ENCODE data around the gene IFNAR1.

IFNAR1 gene

DNA sequence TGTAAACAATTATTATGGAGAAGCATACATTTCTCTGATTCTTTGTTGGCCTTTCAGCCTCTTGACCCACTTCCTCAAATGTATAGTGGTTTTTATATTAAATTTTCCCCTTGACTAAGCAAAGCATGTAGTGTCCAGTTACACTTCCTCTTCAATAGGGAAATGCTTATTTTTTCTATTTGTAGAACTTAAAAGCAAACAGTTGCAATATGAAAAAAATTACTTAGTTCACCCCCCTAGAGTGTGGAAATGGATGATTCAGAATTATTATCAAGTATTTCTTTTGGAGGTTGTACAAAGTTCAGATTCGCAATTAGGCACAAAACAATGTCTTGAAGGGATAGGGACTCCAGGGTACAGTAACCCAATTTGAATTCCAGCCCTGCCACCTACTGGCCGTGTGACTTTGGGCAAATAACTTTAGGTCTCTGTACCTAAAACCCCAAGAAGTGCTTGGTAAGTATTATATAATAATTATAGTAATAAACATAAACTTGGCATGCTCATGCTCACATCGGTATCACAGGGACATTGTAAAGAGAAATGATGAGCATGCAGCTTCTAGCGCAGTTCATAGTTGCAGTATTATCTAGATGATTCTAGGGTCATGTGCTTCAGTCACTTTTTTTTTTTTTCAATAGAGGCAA lies 49.8 kb downstream of the IFNAR1 start:
- Histone ChIP-seq H4K20me1 (ENCODE audit: low read depth, low read length) (no peaks in the 10 kb centered on the region), H3K4me3 (ENCODE audit: insufficient read depth, low read length, poor library complexity, severe bottlenecking) (peak overlapping the region; percentile 13), H3K27ac (ENCODE audit: low read depth, low read length) (peak overlapping the region; percentile 97), H3K79me2 (ENCODE audit: insufficient read depth, low read length) (no peaks in the 10 kb centered on the region), H3K9me2 (replicated peaks; ENCODE audit: insufficient read depth, low read length) (no peaks in the 10 kb centered on the region), H3K9ac (ENCODE audit: low read length) (peak overlapping the region; percentile 54), H3K4me2 (ENCODE audit: low read depth, low read length, poor library complexity, severe bottlenecking) (peak overlapping the region; percentile 81), H3K36me3 (ENCODE audit: low read length) (no peaks in the 10 kb centered on the region), H2AFZ (ENCODE audit: low read depth, low read length, severe bottlenecking) (peak overlapping the region; percentile 60), H3K27me3 (ENCODE audit: low read length) (no peaks in the 10 kb centered on the region), H3K9me3 (ENCODE audit: insufficient read depth, low read length) (no peaks in the 10 kb centered on the region), H3F3A (ENCODE audit: insufficient read depth) (peaks cover 42% of the 10 kb centered on the region)
- TF ChIP-seq, protein P1, sequence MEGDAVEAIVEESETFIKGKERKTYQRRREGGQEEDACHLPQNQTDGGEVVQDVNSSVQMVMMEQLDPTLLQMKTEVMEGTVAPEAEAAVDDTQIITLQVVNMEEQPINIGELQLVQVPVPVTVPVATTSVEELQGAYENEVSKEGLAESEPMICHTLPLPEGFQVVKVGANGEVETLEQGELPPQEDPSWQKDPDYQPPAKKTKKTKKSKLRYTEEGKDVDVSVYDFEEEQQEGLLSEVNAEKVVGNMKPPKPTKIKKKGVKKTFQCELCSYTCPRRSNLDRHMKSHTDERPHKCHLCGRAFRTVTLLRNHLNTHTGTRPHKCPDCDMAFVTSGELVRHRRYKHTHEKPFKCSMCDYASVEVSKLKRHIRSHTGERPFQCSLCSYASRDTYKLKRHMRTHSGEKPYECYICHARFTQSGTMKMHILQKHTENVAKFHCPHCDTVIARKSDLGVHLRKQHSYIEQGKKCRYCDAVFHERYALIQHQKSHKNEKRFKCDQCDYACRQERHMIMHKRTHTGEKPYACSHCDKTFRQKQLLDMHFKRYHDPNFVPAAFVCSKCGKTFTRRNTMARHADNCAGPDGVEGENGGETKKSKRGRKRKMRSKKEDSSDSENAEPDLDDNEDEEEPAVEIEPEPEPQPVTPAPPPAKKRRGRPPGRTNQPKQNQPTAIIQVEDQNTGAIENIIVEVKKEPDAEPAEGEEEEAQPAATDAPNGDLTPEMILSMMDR (IDR thresholded peaks at IDR 0.05; ENCODE audit: insufficient read depth, low read length, poor library complexity, severe bottlenecking): peak; percentile 64
- no peak for TF ChIP-seq EZH2phosphoT487 (conservative IDR thresholded peaks at IDR 0.05; ENCODE audit: low read length)

DNA sequence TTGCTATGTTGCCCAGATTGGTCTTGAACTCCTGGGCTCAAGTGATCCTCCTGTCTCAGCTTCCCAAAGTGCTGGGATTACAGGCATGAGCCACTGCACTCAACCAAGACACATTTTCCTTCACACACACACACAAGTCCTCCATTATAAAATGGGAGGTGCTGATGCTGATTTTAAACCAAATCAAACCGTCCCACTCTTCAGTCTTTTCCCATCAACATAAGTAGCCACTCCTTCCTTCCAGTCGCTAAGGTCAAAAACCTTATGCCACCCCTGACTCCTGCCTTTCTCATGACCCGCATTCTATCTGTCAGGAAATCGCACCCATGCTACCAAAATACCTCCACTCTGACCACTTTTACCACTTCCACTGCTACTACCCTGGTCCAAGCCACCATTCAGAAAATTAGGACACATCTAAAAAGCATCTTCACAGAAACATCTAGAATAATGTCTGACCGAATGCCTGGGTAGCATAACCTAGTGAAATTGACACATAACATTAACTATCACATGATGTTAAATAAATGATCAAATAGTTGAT lies 50.4 kb downstream of the IFNAR1 start:
- no peak for TF ChIP-seq EZH2phosphoT487 (conservative IDR thresholded peaks at IDR 0.05; ENCODE audit: low read length)
- TF ChIP-seq, protein P1 (IDR thresholded peaks at IDR 0.05; ENCODE audit: insufficient read depth, low read length, poor library complexity, severe bottlenecking): no peak
- no peaks in the 10 kb centered on the region for H3K9me2 ChIP-seq (replicated peaks; ENCODE audit: insufficient read depth, low read length)
- peak overlapping the region; percentile 81 for H3K4me2 ChIP-seq (ENCODE audit: low read depth, low read length, poor library complexity, severe bottlenecking)
- H3K36me3 ChIP-seq (ENCODE audit: low read length): no peaks in the 10 kb centered on the region
- no peaks in the 10 kb centered on the region for H3K27me3 ChIP-seq (ENCODE audit: low read length)
- peak overlapping the region; percentile 97 for H3K27ac ChIP-seq (ENCODE audit: low read depth, low read length)
- peaks cover 48% of the 10 kb centered on the region for H3F3A ChIP-seq (ENCODE audit: insufficient read depth)
- peak overlapping the region; percentile 46 for H2AFZ ChIP-seq (ENCODE audit: low read depth, low read length, severe bottlenecking)
- H4K20me1 ChIP-seq (ENCODE audit: low read depth, low read length): no peaks in the 10 kb centered on the region
- peak overlapping the region; percentile 54 for H3K9ac ChIP-seq (ENCODE audit: low read length)
- no peaks in the 10 kb centered on the region for H3K79me2 ChIP-seq (ENCODE audit: insufficient read depth, low read length)
- no peaks in the 10 kb centered on the region for H3K9me3 ChIP-seq (ENCODE audit: insufficient read depth, low read length)
- H3K4me3 ChIP-seq (ENCODE audit: insufficient read depth, low read length, poor library complexity, severe bottlenecking): peak overlapping the region; percentile 13

DNA sequence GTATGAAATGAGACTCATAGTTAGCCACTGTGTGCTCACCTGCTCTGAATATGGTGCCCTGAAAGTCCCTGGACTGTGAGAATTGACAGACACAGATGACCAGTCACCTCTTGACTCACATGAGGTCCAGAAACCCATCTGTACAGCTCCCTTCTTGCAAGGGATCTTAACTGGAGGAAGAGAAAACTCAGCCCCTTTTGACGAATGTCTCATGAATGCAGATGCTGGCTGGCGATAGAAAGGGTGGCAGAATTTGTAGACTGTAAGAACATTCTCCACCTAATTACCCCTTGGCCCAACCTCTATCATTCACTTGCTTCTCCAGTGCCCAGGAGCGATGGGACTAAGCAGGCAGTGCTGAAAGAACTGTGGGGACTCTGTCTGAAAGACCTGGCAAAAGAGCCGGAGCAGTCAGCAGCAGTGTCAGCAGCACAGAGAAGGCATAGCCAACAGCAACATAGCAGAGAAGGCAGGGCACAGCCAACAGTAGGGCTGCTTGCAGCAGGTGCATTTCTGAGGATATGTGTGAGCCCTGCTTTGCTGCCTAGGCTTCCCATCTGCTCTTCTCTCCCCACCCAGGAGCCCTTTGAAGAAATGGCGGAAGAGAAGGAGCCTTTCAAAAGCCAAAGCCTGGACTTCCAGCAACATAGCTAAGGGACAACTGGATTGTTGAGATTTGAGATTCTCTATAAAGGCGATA lies 52.6 kb downstream of the IFNAR1 start:
- H3K4me3 ChIP-seq (ENCODE audit: insufficient read depth, low read length, poor library complexity, severe bottlenecking): no peak overlapping the region
- H3K79me2 ChIP-seq (ENCODE audit: insufficient read depth, low read length): no peaks in the 10 kb centered on the region
- H3K36me3 ChIP-seq (ENCODE audit: low read length): no peaks in the 10 kb centered on the region
- no peaks in the 10 kb centered on the region for H3K9me2 ChIP-seq (replicated peaks; ENCODE audit: insufficient read depth, low read length)
- peak overlapping the region; percentile 50 for H3K9ac ChIP-seq (ENCODE audit: low read length)
- H2AFZ ChIP-seq (ENCODE audit: low read depth, low read length, severe bottlenecking): peak overlapping the region; percentile 92
- no peaks in the 10 kb centered on the region for H3K27me3 ChIP-seq (ENCODE audit: low read length)
- no peaks in the 10 kb centered on the region for H3K9me3 ChIP-seq (ENCODE audit: insufficient read depth, low read length)
- H3F3A ChIP-seq (ENCODE audit: insufficient read depth): peaks cover 68% of the 10 kb centered on the region
- H4K20me1 ChIP-seq (ENCODE audit: low read depth, low read length): no peaks in the 10 kb centered on the region
- H3K27ac ChIP-seq (ENCODE audit: low read depth, low read length): peak overlapping the region; percentile 80
- H3K4me2 ChIP-seq (ENCODE audit: low read depth, low read length, poor library complexity, severe bottlenecking): peak overlapping the region; percentile 53
- TF ChIP-seq, protein P1 (IDR thresholded peaks at IDR 0.05; ENCODE audit: insufficient read depth, low read length, poor library complexity, severe bottlenecking): no peak
- no peak for TF ChIP-seq EZH2phosphoT487 (conservative IDR thresholded peaks at IDR 0.05; ENCODE audit: low read length)
